ENCODE results near the gene SELENOO. TPM values are rescaled to one million over a fixed set of nuclear protein-coding genes. Genes with fewer than 3 reads are reported as not detected.

Gene SELENOO
- total and polyA plus RNA-seq, 2 of the 13 experiments (the other 11 are each of a cell fraction or from before 2014, with no cell fraction given), result 14.4 to 19.0 TPM

DNA sequence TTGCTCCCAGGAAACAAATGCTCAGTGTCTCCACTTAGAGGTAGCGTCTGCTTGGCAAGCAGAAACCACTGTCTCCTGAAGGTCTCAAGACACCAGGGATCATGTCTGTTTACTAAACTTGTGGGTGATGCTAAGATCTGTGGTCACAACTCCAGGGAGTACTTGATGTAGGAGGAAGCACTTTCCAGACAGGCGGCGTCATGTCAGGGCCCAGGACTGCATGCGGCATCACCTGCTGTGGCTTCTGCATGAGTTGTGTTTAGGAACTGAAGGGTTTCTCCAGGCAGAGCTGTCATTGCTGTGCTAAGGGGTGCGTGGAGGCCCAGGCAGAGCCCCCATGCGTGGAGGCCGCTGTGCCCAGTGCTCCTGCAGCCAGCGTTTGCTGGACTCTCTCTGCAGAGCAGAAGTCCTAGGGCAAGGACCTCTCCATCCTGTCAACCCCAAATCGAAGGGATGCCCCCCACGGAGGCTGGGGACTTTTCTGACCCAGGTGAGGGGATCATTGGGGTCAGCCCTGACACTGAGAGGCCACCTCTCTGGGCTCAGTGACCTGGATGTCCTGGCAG lies 38.3 kb upstream of the SELENOO start (continued):
- TF ChIP-seq, protein P1, sequence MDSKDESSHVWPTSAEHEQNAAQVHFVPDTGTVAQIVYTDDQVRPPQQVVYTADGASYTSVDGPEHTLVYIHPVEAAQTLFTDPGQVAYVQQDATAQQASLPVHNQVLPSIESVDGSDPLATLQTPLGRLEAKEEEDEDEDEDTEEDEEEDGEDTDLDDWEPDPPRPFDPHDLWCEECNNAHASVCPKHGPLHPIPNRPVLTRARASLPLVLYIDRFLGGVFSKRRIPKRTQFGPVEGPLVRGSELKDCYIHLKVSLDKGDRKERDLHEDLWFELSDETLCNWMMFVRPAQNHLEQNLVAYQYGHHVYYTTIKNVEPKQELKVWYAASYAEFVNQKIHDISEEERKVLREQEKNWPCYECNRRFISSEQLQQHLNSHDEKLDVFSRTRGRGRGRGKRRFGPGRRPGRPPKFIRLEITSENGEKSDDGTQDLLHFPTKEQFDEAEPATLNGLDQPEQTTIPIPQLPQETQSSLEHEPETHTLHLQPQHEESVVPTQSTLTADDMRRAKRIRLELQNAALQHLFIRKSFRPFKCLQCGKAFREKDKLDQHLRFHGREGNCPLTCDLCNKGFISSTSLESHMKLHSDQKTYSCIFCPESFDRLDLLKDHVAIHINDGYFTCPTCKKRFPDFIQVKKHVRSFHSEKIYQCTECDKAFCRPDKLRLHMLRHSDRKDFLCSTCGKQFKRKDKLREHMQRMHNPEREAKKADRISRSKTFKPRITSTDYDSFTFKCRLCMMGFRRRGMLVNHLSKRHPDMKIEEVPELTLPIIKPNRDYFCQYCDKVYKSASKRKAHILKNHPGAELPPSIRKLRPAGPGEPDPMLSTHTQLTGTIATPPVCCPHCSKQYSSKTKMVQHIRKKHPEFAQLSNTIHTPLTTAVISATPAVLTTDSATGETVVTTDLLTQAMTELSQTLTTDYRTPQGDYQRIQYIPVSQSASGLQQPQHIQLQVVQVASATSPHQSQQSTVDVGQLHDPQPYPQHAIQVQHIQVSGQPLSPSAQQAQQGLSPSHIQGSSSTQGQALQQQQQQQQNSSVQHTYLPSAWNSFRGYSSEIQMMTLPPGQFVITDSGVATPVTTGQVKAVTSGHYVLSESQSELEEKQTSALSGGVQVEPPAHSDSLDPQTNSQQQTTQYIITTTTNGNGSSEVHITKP (CRISPR knock-in tag; IDR thresholded peaks at IDR 0.05; ENCODE audit: low read depth), result no peak

DNA sequence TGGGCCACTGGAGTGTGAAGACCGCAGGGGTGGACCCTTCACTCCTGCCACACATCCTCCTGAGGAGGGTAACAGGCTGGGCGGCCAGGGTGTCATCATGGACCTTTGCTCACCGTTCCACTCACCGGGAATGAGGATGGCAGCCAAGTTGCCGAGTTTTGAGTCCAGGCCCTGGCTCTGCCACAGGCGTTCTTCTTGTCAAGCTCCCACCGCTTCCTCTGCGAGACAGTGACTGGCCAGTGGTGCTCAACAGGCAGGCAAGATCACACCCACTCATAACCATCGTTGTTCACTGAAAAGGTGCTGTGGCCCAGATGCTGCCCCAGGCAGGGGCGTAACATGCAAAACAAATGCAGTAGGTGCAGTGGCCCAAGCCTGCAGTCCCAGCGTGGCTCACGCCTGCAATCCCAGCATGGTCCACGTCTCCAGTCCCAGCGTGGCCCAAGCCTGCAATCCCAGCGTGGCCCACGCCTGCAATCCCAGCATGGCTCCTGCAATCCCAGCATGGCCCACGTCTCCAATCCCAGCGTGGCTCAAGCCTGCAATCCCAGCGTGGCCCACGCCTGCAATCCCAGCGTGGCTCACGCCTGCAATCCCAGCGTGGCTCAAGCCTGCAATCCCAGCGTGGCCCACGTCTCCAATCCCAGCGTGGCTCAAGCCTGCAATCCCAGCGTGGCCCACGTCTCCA lies 35.2 kb upstream of the SELENOO start:
- DNase-seq (ENCODE audit: low spot score) (no peak), FAIRE-seq (no peak), ATAC-seq (no peak)
- Histone ChIP-seq H2AFZ (ENCODE audit: low read length) (no peak overlapping the region), H3K4me1 (ENCODE audit: insufficient read depth, low read length) (no peaks in the 10 kb centered on the region), H3K9me3 (ENCODE audit: low read length) (no peaks in the 10 kb centered on the region), H3K9ac (ENCODE audit: insufficient read depth, low read depth, low read length) (no peak overlapping the region), H3K79me2 (ENCODE audit: insufficient read depth, low read length) (no peaks in the 10 kb centered on the region), H4K20me1 (ENCODE audit: insufficient read depth, low read length) (no peaks in the 10 kb centered on the region), H3K27ac (ENCODE audit: extremely low read length, insufficient read depth, low read length) (no peak overlapping the region), H3K4me3 (replicated peaks in 1 of 3; ENCODE audit: insufficient read depth in 1 of 3, low read depth in 2 of 3, low read length in 3 of 3) (no peak overlapping the region), H3K27me3 (ENCODE audit: control insufficient read depth in 1 of 2, insufficient read depth in 2 of 2, low read length in 2 of 2) (peaks cover 0 to 32% of the 10 kb centered on the region in 2 experiments; a peak in 3 of 5 replicates), H3K36me3 (replicated peaks in 1 of 2; ENCODE audit: control insufficient read depth in 1 of 2, insufficient read depth in 2 of 2, low read length in 2 of 2) (no peaks in the 10 kb centered on the region), H3K4me2 (ENCODE audit: low read depth, low read length) (no peak overlapping the region)
- in situ Hi-C loops (cut with HindIII; ENCODE audit: extremely low pct_ligation_motif_present, low pct_unique_long_range_greater_than_20kb), result no loop called here
- ChIA-PET CTCF (ENCODE audit: low intra/inter-chr PET ratio, low total read pairs) (no interaction called here), POLR2A (no interaction called here)
- intact Hi-C loops (cut with micrococcal nuclease; ENCODE audit: unreplicated experiment), result no loop called here
- 76% methylated on average over 20 of the region's 28 CpGs for WGBS (ENCODE audit: low lambda C conversion rate)
- BruUV-seq (replicated peaks), result no TSS peak
- TF ChIP-seq ZNF761 (CRISPR knock-in tag; conservative IDR thresholded peaks at IDR 0.05) (no peak), PHF20 (CRISPR knock-in tag; IDR thresholded peaks at IDR 0.05) (no peak), ZNF446 (CRISPR knock-in tag; IDR thresholded peaks at IDR 0.05) (no peak), SMAD9 (CRISPR knock-in tag; IDR thresholded peaks at IDR 0.05) (no peak), ZNF12 (CRISPR knock-in tag; IDR thresholded peaks at IDR 0.05) (no peak), HNRNPK (IDR thresholded peaks at IDR 0.05; ENCODE audit: low read depth, low read length, poor library complexity, severe bottlenecking) (no peak)
- TF ChIP-seq, protein P2, sequence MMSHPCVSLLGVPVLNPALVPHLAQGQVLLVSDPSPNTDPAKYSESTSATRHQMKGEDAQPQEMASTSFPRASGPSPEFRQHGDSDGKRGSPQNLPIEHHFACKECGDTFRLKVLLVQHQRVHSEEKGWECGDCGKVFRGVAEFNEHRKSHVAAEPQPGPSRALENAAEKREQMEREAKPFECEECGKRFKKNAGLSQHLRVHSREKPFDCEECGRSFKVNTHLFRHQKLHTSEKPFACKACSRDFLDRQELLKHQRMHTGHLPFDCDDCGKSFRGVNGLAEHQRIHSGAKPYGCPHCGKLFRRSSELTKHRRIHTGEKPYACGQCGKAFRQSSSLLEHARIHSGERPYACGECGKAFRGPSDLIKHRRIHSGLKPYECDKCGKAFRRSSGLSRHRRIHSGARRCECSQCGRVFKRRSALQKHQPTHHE (CRISPR knock-in tag; IDR thresholded peaks at IDR 0.05; ENCODE audit: borderline replicate concordance), result no peak
- TF ChIP-seq, protein P3, sequence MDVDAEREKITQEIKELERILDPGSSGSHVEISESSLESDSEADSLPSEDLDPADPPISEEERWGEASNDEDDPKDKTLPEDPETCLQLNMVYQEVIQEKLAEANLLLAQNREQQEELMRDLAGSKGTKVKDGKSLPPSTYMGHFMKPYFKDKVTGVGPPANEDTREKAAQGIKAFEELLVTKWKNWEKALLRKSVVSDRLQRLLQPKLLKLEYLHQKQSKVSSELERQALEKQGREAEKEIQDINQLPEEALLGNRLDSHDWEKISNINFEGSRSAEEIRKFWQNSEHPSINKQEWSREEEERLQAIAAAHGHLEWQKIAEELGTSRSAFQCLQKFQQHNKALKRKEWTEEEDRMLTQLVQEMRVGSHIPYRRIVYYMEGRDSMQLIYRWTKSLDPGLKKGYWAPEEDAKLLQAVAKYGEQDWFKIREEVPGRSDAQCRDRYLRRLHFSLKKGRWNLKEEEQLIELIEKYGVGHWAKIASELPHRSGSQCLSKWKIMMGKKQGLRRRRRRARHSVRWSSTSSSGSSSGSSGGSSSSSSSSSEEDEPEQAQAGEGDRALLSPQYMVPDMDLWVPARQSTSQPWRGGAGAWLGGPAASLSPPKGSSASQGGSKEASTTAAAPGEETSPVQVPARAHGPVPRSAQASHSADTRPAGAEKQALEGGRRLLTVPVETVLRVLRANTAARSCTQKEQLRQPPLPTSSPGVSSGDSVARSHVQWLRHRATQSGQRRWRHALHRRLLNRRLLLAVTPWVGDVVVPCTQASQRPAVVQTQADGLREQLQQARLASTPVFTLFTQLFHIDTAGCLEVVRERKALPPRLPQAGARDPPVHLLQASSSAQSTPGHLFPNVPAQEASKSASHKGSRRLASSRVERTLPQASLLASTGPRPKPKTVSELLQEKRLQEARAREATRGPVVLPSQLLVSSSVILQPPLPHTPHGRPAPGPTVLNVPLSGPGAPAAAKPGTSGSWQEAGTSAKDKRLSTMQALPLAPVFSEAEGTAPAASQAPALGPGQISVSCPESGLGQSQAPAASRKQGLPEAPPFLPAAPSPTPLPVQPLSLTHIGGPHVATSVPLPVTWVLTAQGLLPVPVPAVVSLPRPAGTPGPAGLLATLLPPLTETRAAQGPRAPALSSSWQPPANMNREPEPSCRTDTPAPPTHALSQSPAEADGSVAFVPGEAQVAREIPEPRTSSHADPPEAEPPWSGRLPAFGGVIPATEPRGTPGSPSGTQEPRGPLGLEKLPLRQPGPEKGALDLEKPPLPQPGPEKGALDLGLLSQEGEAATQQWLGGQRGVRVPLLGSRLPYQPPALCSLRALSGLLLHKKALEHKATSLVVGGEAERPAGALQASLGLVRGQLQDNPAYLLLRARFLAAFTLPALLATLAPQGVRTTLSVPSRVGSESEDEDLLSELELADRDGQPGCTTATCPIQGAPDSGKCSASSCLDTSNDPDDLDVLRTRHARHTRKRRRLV (CRISPR knock-in tag; IDR thresholded peaks at IDR 0.05), result no peak

Data from HepG2 (cell line).